ENCODE data around the gene CD74.

Gene CD74

DNA sequence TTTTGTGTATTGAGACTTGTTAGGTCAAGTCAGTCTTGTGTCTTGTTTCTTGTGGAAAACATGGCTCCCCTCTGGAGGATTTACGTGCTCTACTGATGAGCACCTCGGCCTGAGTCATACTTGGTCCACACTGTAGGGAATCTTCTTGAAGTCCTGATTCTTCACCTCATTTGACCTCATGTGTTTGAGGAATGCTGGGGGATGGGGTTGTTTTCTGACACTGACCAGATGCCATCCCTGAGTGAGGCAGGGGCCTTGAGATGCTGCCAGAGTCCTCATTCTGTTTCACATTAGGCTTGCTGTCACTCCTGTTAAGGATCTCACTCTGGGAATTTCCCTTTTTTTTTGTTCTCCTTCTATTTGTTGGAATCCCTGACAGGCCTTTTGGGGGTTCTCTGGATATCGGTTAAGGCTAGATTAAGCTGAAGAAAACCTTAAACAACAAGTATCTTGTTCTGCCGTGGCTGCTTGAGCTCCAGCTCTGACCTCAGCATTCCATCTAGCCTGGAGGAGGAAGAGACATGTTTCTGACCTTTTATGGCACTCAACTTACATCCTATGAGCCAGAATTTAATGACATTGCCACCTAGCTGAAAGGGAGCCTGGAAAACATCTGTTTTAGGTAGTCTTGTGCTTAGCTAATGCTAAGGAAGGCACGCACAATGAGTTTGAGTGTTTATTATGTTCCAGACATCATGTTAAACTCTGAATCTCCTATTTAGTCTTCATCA, 34.6 kb downstream of the CD74 start:
- Mint-ChIP-seq H3K4me1 (ENCODE audit: low read depth) (peaks cover 8% of the 10 kb centered on the region), H3K9me3 (no peaks in the 10 kb centered on the region), H3K36me3 (ENCODE audit: low read depth) (peaks cover 55% of the 10 kb centered on the region), H3K4me3 (no peak overlapping the region), H3K27me3 (no peaks in the 10 kb centered on the region), H3K27ac (peak overlapping the region; percentile 49)

DNA sequence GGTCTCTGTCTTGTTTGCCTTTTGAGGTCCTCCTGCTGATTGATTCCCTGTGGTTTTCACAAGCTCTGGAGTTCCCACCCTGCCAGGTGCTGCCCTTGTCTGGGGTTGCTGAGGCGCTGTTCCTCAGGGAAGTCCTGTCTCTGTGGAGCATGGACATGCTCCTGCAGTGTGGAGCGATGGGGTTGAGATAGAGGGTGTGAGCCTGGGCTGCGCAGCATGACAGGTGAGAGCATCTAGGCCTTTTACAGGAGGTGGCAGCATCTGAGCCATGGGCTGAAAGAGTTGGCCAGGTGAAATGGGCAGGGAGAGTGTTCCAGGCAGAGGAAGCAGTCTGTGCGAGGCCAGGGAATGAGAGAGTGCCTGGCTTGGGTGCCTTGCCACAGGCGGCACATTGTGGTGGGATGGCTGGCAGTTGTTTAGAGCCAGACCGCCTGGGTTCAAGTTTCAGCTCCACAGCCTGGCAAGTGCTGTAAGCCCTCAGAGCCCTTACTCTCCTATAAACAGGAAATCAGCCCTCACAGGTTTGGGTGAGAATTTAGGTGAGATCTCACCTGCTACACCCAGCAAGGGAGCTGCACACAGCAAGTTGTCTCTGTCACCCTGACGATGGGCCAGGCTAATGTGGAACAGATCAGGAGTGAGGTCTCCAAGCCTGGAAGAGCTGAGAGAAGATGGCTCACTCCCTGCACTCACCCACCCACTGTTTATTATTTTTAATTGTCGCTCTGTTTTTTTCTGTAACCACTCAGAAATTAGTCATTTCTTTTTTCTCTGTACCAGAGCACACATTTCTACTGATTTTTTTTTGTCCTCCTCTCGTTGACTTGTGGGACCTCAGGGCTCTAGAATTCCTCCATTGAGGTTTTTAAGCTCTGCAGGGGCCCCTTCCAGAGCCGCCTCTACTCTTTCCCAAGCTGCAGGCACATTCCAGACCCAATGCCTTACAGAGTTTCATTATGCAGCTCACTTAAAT, 35.6 kb downstream of the CD74 start:
- Mint-ChIP-seq H3K36me3 (ENCODE audit: low read depth) (peaks cover 65% of the 10 kb centered on the region), H3K4me3 (no peak overlapping the region), H3K27ac (peak overlapping the region; percentile 49), H3K27me3 (no peaks in the 10 kb centered on the region), H3K9me3 (no peaks in the 10 kb centered on the region), H3K4me1 (ENCODE audit: low read depth) (peaks cover 8% of the 10 kb centered on the region)

DNA sequence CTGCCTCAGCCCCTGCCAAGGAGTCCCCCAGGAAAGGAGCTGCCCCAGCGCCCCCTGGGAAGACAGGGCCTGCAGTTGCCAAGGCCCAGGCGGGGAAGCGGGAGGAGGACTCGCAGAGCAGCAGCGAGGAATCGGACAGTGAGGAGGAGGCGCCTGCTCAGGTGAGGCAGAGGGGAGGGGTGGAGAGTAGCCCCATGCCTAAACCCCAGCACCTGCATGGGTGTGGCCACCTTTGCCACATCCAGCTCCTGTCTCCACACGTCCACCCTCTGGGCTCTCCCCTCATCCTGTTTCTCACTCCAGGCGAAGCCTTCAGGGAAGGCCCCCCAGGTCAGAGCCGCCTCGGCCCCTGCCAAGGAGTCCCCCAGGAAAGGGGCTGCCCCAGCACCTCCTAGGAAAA, 38.1 kb downstream of the CD74 start:
- H3K27me3 Mint-ChIP-seq: no peaks in the 10 kb centered on the region
- peaks cover 8% of the 10 kb centered on the region for H3K4me1 Mint-ChIP-seq (ENCODE audit: low read depth)
- H3K36me3 Mint-ChIP-seq (ENCODE audit: low read depth): peaks cover 68% of the 10 kb centered on the region
- H3K9me3 Mint-ChIP-seq: no peaks in the 10 kb centered on the region
- H3K27ac Mint-ChIP-seq: no peak overlapping the region
- H3K4me3 Mint-ChIP-seq: no peak overlapping the region

DNA sequence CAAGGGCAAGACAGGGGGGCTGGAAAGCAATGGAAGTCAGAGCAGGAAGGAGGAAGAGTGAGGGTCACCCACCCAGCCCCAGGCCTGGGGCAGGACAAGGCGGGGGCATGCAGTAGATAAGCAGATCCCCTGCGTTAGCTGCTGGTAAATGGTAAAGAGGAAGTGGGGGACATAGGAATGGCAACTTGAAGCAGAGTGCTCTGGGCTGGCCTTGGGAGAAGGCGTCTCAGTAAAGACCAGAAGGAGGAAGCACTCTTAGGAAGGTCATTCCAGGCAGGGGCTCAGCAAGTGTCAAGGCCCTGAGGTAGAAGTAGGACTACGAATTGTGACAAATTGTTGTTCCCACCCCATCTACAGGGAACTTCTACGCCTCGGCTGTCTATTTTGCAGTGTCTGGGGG, 40.1 kb downstream of the CD74 start:
- no peaks in the 10 kb centered on the region for H3K27me3 Mint-ChIP-seq
- H3K36me3 Mint-ChIP-seq (ENCODE audit: low read depth): peaks cover 64% of the 10 kb centered on the region
- H3K9me3 Mint-ChIP-seq: no peaks in the 10 kb centered on the region
- no peak overlapping the region for H3K4me3 Mint-ChIP-seq
- H3K27ac Mint-ChIP-seq: no peak overlapping the region
- peaks cover 7% of the 10 kb centered on the region for H3K4me1 Mint-ChIP-seq (ENCODE audit: low read depth)

DNA sequence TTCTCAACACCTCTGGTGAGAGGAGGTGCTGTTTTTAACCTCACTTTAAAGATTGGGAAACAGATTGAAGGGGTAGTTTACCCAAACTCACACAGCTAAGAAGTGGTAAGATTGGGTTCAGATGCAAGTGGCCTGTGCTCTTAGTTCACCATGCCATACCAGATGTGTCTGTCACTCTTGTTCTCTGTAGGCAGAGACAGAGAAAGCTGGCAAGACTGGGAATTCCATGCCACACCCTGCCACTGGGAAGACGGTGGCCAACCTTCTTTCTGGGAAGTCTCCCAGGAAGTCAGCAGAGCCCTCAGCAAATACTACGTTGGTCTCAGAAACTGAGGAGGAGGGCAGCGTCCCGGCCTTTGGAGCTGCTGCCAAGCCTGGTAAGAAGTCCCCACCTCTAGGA, 44.2 kb downstream of the CD74 start:
- Mint-ChIP-seq H3K27ac (no peak overlapping the region), H3K9me3 (no peaks in the 10 kb centered on the region), H3K27me3 (no peaks in the 10 kb centered on the region), H3K36me3 (ENCODE audit: low read depth) (peaks cover 70% of the 10 kb centered on the region), H3K4me3 (no peak overlapping the region), H3K4me1 (ENCODE audit: low read depth) (no peaks in the 10 kb centered on the region)

DNA sequence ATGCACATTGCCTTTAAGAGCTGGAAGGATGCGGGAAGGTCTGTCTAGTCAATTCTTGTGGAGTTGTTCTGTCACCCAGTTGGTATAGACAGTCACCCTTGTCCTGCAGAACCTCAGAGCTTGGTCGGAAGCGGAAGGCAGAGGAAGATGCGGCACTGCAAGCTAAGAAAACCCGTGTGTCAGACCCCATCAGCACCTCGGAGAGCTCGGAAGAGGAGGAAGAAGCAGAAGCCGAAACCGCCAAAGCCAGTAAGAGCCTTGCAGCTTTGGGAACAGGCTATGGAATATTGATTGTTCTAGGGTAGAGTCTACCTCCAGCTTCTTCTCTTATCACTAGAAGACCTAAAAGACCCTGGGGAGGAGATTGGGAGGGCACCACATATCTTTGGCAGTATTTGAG, 48.7 kb downstream of the CD74 start:
- H3K36me3 Mint-ChIP-seq (ENCODE audit: low read depth): peaks cover 63% of the 10 kb centered on the region
- no peak overlapping the region for H3K27ac Mint-ChIP-seq
- H3K9me3 Mint-ChIP-seq: no peaks in the 10 kb centered on the region
- H3K4me1 Mint-ChIP-seq (ENCODE audit: low read depth): peaks cover 31% of the 10 kb centered on the region
- no peaks in the 10 kb centered on the region for H3K27me3 Mint-ChIP-seq
- H3K4me3 Mint-ChIP-seq: no peak overlapping the region

DNA sequence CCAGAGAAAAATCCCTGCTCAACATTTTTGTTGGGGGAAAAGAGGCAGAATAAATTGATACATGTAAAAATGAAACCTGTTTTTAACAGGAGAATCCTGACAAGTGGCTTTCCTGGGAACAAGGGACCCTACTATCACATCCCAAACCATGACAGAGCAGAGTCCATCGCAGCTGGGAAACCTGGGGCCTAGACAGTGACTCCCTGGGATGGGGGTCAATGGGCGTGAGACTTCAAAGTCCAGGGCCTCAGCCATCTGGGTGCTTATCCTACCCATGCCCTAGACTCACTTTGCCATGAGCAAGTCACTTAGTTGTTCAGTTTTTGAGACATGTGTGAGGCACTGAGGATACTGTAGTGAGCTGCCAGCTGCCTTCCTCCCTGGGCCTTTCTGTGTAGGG, 49.5 kb downstream of the CD74 start:
- H3K4me3 Mint-ChIP-seq: no peak overlapping the region
- no peaks in the 10 kb centered on the region for H3K9me3 Mint-ChIP-seq
- peaks cover 39% of the 10 kb centered on the region for H3K4me1 Mint-ChIP-seq (ENCODE audit: low read depth)
- H3K27ac Mint-ChIP-seq: no peak overlapping the region
- H3K36me3 Mint-ChIP-seq (ENCODE audit: low read depth): peaks cover 61% of the 10 kb centered on the region
- no peaks in the 10 kb centered on the region for H3K27me3 Mint-ChIP-seq

DNA sequence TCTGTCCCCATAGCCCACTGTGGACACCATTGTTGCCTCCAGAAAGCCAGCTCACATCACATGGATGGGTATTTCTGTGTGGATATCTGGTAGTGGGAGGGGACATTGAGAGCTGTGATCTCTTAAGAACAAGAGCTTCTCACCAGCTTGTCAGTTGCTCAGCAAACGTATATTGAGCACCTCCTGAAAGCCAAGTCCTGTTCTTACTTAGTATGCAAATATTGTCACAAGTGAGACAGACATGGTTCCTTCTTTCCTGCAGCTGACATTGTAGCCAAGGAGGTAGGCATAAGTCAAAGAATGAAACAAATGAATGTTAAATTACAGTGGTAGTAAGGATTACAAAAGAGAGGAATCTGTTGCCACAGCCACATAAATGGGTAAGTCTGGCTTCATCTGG, 51.4 kb downstream of the CD74 start:
- Mint-ChIP-seq H3K4me1 (ENCODE audit: low read depth) (peaks cover 48% of the 10 kb centered on the region), H3K27me3 (no peaks in the 10 kb centered on the region), H3K4me3 (no peak overlapping the region), H3K27ac (no peak overlapping the region), H3K36me3 (ENCODE audit: low read depth) (peaks cover 47% of the 10 kb centered on the region), H3K9me3 (no peaks in the 10 kb centered on the region)

DNA sequence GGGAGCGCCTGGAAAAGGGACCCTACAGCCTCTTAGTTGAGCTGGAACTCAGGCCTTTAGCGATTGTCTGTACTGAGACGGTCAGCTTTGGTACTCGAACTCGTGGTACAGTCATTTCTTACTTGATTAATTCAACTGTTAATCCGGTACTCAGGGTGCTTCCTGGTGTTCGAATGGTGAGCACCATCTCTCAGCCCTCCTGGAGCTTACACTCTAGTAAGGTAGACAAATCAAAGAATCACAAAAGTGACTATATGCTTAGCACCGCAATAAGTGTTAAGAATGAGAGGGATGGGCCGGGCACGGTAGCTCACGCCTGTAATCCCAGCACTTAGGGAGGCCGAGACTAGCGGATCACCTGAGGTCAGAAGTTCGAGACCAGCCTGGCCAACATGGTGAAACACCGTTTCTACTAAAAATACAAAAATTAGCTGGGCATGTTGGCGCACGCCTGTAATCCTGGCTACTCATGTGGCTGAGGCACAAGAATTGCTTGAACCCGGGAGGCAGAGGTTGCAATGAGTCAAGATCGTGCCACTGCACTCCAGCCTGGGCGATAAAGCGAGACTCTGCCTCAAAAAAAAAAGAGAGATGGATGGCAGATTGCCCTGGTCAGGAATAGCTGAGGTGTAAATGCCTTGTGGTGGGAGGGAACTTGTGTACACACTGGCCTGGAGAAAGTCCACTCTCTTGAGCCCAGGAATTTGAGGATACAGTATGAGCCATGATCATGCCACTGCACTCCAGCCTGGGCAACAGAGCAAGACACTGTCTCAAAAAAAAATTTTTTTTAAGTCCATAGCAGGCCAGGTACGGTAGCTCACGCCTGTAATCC, 54.2 kb downstream of the CD74 start:
- Mint-ChIP-seq H3K27me3 (no peaks in the 10 kb centered on the region), H3K27ac (peak overlapping the region; percentile 92), H3K9me3 (no peaks in the 10 kb centered on the region), H3K36me3 (ENCODE audit: low read depth) (peaks cover 32% of the 10 kb centered on the region), H3K4me1 (ENCODE audit: low read depth) (peaks cover 48% of the 10 kb centered on the region), H3K4me3 (peak overlapping the region; percentile 90)

DNA sequence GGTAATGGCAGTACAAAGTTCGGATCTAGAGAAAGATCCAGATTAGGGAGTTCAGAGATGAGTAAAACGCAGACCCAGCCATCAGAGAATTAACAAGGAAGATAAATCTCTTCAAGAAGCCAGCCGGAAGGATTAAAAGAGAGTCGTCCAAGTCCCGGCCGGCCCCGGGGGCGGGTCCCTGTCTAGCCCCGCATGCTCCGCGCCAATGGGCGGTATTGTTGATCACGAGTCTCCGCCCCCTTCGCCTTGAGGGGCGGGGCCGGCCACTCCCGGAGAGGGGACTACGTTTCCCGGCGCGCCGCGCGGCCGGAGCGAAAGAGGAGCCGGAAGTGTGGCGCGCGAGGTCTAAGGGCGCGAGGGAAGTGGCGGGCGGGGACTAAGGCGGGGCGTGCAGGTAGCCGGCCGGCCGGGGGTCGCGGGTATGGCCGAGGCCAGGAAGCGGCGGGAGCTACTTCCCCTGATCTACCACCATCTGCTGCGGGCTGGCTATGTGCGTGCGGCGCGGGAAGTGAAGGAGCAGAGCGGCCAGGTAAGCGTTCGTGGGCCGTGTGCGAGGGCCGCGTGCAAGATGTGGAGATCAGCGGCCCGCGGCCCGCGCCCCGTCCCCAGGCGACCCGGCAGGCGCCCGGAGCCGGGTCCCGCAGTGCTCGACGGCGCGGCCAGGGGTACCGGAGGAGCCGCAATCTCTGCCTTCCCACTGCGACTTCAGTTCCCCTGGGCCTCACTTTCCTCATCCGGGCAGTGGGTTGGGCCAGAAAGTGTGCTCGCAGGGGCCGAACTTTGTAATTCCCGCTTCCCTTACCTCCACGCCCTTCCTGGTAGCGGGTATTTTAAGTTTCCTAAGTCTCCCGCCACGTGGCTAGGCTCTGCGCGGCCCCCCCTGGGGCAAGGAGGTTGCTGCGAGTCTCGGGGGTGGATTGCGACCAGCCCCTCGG, 55.1 kb downstream of the CD74 start, which contains the start of gene TCOF1:
Gene TCOF1, plus strand, starts transcription at position 372 of the 935 bp plus-strand sequence. Its CDS starts 50 bp downstream, at position 422.
- Mint-ChIP-seq H3K9me3 (no peaks in the 10 kb centered on the region), H3K4me3 (peak within 1 kb of the TSS; percentile 90), H3K27ac (peak within 1 kb of the TSS; percentile 92), H3K27me3 (no peaks in the 10 kb centered on the region), H3K36me3 (ENCODE audit: low read depth) (peaks cover 29% of the 10 kb centered on the region), H3K4me1 (ENCODE audit: low read depth) (peaks cover 48% of the 10 kb centered on the region)

DNA sequence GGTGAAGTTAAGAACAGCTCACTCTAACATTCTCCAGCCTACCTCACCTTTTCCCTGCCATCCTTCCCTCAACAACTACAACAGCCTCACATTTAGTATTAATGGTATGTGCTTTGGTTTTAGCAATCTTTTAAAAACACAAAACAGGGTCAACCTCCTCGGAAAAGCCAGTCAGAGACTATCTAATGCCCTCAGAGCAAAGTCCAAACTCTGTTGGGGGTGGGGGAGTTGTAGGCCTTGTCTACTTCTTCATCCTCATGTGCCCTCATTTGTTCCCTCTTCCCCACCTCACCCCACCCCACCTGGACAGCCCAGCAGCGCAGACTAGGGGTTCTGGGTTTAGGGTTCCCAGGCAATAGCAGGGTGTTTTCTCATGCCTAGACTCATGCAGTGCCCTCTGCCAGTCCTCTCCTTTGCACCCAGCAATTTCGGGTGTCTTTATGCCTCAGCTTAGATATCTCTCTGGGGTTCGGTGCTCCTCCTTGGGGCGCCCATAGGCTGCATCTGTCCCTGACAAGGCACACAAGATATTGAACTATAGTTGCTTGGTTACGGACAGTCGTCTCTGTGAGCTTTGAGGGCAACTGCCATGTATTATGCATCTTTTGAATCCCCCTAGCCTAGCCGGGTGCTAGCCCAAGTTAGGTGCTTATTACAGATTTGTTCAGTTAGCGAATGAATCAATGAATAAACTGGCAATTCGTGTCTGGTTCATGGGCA, 56.0 kb downstream of the CD74 start:
- peak overlapping the region; percentile 79 for H3K27ac Mint-ChIP-seq
- no peaks in the 10 kb centered on the region for H3K9me3 Mint-ChIP-seq
- H3K27me3 Mint-ChIP-seq: no peaks in the 10 kb centered on the region
- peaks cover 21% of the 10 kb centered on the region for H3K36me3 Mint-ChIP-seq (ENCODE audit: low read depth)
- peaks cover 41% of the 10 kb centered on the region for H3K4me1 Mint-ChIP-seq (ENCODE audit: low read depth)
- H3K4me3 Mint-ChIP-seq: peak overlapping the region; percentile 90

DNA sequence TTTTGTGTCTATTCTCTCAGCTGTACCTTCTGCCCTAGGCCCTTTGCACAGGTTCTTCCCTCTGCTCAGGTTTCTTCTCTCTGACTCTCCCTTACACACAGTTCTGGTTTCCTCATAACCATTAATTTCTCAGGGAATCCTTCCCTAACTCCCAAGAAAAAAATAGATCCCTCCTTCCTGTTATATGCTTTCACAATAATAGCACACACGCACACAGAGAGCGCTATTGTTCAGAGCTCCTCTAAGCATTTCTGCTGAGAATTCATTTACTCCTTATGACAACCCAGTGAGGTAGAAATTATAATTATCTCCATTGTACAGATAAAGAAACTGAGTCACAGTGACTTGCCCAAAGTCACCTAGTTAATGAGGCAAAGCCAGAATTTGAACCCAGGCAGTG, 56.9 kb downstream of the CD74 start:
- no peak overlapping the region for H3K27ac Mint-ChIP-seq

DNA sequence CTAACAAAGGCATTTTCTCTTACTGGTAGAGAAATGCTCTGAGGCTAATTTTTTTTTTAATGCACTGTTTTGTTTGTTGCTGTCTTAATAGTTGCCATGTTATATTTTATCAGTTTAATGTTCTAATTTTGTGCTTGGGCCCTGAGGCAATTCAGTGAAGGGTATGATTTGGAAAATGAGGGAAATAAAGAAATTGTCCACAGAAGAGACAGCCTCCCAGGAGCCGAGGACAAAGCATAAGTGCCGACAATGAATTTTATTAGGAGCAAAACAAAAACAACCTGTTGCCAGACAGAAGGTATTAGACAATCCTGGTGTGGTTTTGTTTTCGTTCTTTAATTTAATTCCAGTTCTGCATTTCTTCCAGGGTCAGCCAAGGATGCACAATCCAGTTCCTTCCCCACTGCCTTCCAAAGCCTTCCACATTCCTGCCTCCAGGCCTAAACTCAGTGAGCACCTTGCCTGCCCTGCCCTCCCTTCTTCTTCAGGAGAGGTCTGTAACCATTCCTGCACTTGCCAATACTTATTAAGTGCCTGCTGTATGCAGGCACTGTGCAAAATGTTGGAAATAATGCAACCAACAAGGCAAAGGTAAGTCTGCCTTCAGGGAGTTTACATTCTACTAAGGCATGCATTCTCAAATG, 59.6 kb downstream of the CD74 start:
- peaks cover 17% of the 10 kb centered on the region for H3K4me1 Mint-ChIP-seq (ENCODE audit: low read depth)
- H3K27me3 Mint-ChIP-seq: no peaks in the 10 kb centered on the region
- no peaks in the 10 kb centered on the region for H3K36me3 Mint-ChIP-seq (ENCODE audit: low read depth)
- no peak overlapping the region for H3K4me3 Mint-ChIP-seq
- no peaks in the 10 kb centered on the region for H3K9me3 Mint-ChIP-seq
- no peak overlapping the region for H3K27ac Mint-ChIP-seq

More for the DNA sequence above, 56.9 kb downstream of the CD74 start:
- H3K36me3 Mint-ChIP-seq (ENCODE audit: low read depth): peaks cover 12% of the 10 kb centered on the region
- H3K9me3 Mint-ChIP-seq: no peaks in the 10 kb centered on the region
- H3K27me3 Mint-ChIP-seq: no peaks in the 10 kb centered on the region
- peaks cover 35% of the 10 kb centered on the region for H3K4me1 Mint-ChIP-seq (ENCODE audit: low read depth)
- no peak overlapping the region for H3K4me3 Mint-ChIP-seq

All from stimulated activated naive CD8-positive, alpha-beta T cell treated with anti-CD3 and anti-CD28 coated beads, Interleukin-15, Interleukin-2, amounts not matched to agents 100 ng/mL and 50 ng/mL, for 24 hours (primary cell).